GM21381 (cell line): ENCODE results near the gene MNT.

Experiments used
- ATAC-seq: cut with Tn5 transposase; IDR thresholded peaks from one replicate; pipeline ENCODE4 v1.9.1; 2021; ENCODE audit warnings: mild to moderate bottlenecking, moderate library complexity; ENCODE audit not compliant: unreplicated experiment

Gene MNT

DNA sequence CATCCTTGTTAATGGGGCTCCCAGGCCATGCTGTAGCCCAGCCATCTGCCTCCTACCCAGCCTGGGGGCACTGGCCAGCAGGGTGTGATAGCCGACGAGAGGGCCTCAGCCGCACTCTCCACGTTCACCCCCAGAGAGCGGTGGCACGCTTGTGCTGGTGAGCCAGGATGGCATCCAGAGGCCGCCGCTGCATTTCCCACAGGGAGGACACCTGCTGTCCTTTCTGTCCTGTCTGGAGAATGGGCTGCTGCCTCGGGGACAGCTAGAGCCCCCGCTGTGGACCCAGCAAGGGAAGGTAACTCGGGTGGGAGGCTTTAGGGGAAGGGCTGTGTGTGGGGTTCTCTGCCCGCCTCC lies 36.1 kb downstream of the MNT start:
- no peak for ATAC-seq

DNA sequence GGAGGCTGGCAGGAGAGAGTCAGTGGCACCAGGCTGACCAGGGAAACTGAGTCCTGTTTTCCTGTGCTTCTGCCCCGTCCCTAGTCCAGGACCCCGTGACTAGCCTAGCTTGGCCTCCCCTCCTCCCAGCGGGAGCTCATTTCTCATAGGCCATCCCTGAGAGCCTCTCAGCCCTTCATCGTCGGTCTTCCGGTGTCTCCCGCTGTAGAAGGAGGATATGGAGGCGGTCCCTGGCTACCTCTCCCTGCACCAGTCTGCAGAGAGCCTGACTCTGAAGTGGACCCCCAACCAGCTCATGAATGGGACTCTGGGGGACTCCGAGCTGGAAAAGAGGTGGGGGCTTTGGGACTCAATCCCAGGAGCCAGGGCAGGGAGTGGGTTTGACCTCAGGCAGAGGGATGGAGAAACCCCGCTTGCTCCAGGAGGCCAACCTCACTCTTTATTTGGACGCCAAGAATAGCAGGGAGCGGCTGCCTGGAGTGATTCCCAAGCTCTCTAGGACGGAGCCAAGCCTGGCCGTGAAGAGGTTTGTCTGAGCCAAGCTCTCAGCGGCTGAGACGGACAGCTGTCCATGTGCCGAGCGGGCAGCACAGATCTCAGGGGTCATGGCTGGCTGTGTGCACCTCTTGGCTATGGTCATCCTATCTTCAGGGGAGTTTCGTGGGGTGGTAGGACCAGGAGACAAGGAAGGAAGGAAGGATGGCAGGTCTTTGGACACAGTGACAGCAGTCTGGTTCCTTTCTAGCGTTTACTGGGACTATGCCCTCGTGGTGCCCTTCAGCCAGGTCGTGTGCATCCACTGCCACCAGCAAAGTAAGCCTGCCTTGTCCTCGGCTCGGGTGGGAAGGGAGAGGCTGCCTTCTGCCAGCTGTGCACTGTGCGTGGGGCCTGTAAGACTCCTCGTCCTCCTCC lies 36.8 kb downstream of the MNT start:
- no peak for ATAC-seq

GRCh38 chr17:2363318-2363717 lies 37.5 kb downstream of the MNT start:
- no peak for ATAC-seq

GRCh38 chr17:2362881-2363280 lies 38.0 kb downstream of the MNT start:
- ATAC-seq = no peak

DNA sequence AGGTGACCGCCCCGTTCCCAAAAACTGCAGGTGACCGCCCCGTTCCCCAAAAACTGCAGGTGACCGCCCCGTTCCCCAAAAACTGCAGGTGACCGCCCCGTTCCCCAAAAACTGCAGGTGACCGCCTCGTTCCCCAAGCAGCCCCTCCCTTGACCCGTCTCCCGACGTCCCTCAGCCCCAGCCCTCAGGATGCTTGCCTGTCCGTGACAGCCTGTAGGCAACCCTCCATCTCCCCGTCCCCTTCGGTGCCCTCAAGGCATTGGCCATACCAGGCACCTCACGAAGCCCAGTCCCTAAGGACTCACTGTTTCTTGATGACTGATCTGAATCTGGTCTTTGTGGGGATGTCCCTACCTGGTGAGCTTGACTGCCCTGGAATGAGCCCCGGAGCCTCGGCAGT lies 38.4 kb downstream of the MNT start:
- ATAC-seq = no peak

- ATAC-seq = no peak
These were observed 38.8 kb downstream of the MNT start for GRCh38 chr17:2362016-2362415.

DNA sequence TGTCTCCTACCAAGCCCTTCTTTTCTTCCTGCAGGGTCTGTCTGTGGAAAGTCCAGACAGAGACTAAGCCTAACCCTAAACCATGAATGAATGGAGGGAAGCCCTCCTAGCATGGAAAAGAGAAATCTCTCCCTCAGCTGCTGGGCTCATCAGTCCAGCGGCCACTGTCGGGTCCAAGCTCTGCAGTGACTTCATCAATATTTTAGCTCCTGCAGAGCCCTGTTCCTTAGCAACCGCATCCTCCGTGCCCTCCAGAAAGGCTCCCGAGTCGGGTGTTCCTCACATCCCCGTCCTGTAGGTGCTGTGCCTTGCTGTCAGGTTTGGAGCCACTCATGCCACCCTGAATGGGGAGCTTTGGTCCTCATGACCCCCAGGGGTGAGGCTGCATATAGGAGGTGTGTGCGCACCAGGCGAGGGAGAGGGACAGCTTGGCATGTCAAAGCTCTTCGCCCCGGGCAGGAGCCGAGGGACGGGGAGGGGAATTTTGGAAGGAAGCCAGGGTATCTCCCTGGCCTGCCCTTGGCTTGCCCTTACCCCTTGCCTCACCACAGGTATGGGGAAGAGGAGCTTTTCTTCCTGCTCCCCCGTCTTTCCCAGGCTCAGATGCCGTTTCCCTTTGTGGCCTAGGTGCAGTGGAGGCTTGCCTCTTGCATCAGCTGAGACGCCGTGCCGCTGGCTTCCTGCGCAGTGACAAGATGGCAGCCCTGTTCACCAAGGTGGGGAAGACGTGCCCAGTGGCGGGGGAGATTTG lies 39.7 kb downstream of the MNT start:
- no peak for ATAC-seq

DNA sequence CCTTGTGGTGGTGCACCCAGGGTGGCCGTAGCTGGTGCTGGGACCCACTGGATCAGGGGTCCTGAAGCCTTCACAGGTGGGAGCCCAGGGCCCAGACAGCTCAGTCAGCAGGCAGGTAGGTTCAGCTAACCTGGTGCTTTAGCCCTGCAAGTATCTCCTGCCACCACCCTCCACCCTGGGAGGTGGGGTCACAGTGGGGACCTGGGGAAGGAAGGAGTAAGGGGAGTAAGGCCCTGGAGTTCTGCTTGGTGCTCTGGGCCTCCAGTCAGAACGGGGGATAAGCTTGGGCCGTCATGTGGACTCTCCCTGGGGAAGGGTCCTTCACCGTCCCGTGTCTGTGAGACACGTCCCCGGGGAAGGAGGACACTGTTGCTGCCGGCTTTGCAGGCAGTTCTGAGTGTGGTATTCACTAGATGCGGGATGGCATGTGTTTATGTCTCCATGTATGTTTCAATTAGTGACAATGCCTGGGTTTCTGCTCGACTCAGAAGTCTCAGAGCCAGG lies 42.9 kb downstream of the MNT start:
- no peak for ATAC-seq

GRCh38 chr17:2357237-2357636 lies 43.6 kb downstream of the MNT start:
- no peak for ATAC-seq

DNA sequence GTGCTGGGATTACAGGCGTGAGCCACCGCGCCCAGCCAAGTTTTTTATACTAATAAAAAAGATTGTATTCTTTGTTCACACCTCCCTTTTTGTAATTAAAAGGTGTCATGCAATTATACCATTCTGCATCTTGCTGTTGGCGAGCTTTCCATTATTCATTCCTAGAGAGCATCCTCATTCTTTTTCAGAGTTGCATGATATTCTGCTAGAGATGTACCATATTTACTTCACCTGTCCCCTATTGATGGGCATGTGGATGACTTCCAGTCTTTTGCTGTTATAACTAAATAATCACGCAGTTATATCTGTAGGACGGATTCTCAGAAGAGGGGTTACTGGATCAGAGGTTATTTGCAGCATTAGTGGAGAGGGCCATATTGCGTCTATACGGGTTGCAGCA lies 46.5 kb downstream of the MNT start:
- no peak for ATAC-seq

DNA sequence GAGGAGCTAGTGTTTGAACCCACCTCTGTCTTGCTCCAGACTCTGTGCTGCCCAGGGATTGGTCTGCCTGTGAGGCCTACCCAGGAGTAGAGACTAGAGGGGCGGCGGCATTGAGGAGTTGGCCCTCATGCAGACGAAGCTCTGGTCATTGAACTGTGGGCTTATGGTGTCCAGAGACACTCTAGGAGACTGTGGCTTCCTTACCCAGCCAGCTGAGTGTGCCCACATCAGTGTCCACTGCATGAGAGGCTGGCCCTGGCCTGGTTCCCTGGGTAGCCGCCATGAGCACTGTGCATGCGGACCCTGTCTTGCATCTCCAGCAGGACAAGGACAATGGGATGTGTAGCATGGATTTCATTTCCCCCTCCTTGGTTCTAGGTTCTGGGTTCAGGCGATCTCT lies 49.6 kb downstream of the MNT start:
- ATAC-seq = no peak

GRCh38 chr17:2347805-2348685 lies 52.8 kb downstream of the MNT start:
- no peak for ATAC-seq

DNA sequence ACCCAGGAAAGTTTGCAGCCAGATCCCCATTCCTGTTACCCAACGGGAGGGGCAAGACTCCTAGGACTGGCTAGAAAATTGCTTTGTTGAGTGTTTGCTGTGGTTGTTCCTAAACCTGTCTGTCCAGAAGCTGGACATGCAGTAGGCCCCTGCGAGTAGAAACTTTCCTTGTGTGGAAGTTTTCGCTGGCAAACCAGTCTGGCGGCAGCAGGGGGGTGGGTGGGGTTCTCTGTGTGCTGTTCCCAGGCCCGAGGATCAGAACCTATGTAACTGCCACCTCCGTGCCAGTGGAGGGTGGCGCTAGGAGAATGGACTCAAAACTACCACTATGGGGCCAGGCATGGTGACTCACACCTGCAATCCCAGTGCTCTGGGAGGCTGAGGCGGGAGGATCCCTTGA lies 54.4 kb downstream of the MNT start:
- no peak for ATAC-seq

DNA sequence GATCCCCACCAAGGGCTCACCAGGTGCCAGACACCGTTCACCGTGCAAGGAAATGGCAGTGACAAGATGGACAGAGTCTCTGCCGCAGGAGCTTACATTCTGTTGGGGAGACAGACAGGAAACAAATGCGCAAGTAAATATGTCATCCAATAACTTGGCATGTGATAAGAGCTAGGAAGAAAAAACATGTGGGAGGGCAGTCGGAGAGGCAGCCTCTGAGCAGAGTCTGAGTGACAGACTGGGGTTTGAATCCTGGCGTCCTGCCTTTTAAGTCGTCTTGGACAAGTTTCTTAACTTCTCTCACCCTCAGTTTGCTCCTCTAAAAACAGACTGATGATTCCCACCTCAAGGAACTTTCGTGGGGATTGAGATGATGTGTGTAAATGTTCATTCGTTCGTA lies 56.3 kb downstream of the MNT start:
- ATAC-seq = no peak

DNA sequence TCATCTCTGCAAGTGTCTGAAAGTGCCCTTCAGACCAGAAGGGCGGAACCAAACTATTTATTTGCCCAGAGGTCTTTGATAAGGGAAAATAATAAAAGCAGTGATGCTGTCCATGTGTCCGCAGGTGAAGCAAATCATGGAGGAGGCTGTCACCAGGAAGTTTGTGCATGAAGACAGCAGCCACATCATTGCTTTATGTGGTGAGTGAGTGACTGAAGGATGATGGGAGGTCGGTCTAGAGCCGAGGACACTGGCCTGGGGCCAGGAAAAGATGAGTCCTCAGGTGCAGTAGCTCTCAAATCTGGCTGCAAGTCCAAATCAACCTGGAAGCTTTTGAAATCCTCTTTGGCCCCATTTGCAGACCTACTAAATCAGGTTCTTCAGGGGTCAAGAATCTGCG lies 57.4 kb downstream of the MNT start:
- ATAC-seq = no peak

DNA sequence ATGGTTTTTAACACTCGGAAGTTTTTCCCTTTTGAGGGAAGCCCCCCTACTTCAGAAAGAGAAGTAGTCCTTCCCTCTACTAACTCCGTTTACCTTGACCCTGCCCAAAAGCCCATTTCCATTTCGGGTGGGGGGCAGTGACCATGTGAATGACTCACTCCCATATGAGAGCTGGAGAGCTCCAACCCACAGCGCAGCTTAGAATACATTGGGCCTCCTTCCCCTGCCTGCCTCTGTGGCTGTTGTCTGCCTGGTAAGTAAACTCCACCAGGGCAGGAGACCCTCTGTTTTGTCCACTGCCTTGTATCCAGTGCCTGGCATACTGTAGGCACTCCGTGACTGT lies 62.6 kb downstream of the MNT start:
- no peak for ATAC-seq

DNA sequence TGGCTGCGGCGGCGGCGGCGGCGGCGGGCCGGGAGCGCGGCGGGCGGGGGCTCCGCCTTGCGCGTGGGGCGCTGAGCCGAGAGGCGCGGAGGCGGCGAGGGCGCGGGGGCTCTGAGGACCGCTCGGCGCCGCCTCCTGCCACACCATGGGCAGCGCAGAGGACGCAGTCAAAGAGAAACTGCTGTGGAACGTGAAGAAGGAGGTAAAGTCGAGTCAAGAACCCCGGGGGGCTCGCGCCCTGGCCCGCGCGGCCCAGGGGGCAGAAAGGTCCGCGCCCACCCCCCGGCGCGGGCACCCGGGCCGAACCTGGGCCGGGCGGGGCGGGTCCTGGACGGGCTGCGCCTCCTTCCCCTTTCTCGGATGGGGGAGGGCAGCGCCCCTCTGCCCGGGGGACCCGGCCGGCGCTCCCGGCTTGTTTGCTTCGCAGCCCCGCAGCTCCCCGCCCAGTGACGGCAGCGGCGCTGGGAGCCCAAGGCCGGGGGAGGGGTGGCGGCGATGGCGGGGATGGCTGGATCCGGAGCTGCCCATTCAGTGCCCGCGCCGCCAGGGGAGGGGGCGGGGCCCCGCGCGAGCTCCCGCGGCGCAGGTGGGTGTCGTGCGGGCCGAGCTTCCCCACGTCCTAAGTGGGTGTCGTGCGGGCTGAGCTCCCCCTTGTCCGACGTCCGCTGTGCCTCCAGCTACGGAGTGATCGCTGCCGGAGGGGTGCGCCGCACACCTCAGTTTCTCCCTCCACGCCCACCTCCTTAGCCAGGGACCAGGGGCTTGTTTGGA lies 63.1 kb downstream of the MNT start:
- ATAC-seq = no peak

- ATAC-seq = no peak
These were observed 63.9 kb downstream of the MNT start, which contains the start of gene SGSM2 for GRCh38 chr17:2336852-2337543. SGSM2 (plus strand) TSS chr17:2337501; CDS start chr17:2337689, 188 bp downstream.

DNA sequence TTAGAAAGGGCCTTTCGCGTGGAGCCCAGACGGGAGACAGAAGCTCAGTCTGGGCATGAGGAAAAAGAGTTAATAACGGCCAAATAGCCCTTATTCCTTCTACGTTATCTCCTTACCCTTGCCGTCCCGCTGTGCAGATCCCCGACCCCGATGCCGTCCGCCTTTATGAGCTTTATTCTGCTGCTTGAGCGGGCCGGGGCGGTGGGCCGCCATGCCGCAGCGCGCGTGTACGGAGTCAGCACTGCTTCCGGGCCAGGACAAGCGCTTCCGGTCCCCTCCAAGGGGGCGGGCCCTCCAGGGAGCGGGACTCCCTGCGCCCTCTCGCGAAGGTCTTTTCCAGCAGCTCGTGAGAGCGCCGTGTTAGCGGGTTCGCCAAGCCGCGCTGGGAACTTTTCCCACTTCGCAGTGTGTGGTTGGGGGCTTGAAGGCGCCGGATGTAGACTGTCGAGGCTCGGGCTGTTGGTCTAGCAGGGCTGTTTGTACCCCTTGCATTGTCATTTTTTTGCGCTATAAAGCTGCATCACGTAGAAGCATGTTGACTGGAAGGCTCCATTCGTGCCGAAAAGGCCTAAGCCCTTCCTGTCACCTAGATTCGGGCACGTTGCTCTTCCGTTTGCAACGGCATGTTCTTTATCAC lies 64.5 kb downstream of the MNT start, which contains the start of gene TSR1:
Gene TSR1 (minus strand): TSS at position 243 of the 637 bp plus-strand sequence. CDS start 30 bp downstream, at position 213.
- peak; percentile 77 for ATAC-seq
